ENCODE measurements around the gene LRRC74B.

GRCh38 chr22:21104126-21104691 is 58.5 kb downstream of the LRRC74B start:
- TF ChIP-seq LEF1 (IDR thresholded peaks at IDR 0.05; ENCODE audit: borderline replicate concordance) = no peak
- no peak for TF ChIP-seq HDGF (IDR thresholded peaks at IDR 0.05; ENCODE audit: borderline replicate concordance)
- TF ChIP-seq ARNT (IDR thresholded peaks at IDR 0.05) = no peak
- TF ChIP-seq FOXA1 (IDR thresholded peaks at IDR 0.05) = no peak
- no peak for TF ChIP-seq SP1 (IDR thresholded peaks at IDR 0.05)
- no peak for TF ChIP-seq CTBP1 (IDR thresholded peaks at IDR 0.05; ENCODE audit: borderline replicate concordance)
- no peak for TF ChIP-seq ZNF384 (IDR thresholded peaks at IDR 0.05)
- no peak for TF ChIP-seq BHLHE40 (IDR thresholded peaks at IDR 0.05; ENCODE audit: borderline replicate concordance)
- no peak for TF ChIP-seq FOXM1 (IDR thresholded peaks at IDR 0.05; ENCODE audit: borderline replicate concordance)

Data from HEK293T (cell line).